GM21737 (cell line): ENCODE results near the gene MICU1.
"Not testable (repeated sequence)": the region's sequence is repeated elsewhere in the genome, so short reads cannot be mapped to it uniquely, and the experiment has no call there.

Experiments
- ATAC-seq: cut with Tn5 transposase; IDR thresholded peaks from one replicate; pipeline ENCODE4 v1.9.1; 2021; ENCODE audit warnings: mild to moderate bottlenecking, moderate library complexity; ENCODE audit not compliant: unreplicated experiment

The MICU1 gene

GRCh38 chr10:72395581-72395980, 230.3 kb downstream of the MICU1 start:
- not testable (repeated sequence) for ATAC-seq

- ATAC-seq = no peak
Observed at GRCh38 chr10:72392571-72392970, 233.3 kb downstream of the MICU1 start.

- ATAC-seq = no peak
Observed at GRCh38 chr10:72390764-72391163, 235.1 kb downstream of the MICU1 start.

- ATAC-seq = no peak
Observed at GRCh38 chr10:72389716-72390115, 236.2 kb downstream of the MICU1 start.

- no peak for ATAC-seq
Observed at GRCh38 chr10:72389014-72389413, 236.9 kb downstream of the MICU1 start.

DNA sequence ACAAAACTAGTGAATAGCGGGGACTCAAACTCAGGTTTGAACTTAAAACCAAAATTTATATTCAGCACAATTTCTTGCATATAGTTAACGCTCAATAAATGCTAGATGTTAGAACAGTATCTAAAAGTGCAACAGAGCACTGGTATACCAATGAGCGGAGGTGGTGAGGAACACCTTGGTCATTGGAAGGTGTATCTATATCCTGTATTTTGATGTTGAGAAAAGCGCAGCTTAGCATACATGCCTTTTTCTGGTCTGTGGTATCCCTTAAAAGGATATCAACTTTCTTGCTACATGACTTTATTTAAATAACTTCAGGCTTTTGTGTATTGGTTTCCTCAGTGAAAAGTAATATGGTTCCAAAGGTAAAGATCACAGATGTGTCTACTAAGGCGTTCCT, 237.8 kb downstream of the MICU1 start:
- no peak for ATAC-seq

GRCh38 chr10:72386916-72387586, 238.8 kb downstream of the MICU1 start:
- ATAC-seq = no peak

DNA sequence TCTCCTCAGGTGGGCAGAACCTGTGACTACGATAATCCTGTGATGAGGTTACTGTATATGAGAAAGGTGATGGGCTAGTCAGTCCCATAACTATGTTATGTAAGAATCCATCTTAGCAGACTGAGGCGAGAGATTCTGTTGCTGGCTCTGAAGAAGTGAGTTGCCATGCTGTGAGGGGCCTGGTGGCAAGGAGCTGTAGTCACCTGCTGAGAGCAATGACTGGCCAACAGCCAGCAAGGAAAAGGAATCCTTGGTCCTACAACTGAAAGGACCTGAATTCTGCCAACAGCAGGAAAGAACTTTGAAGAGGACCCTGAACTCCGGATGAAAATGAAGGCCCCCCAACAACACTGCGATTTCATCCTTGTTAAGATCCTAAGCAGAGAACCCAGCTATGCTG, 240.2 kb downstream of the MICU1 start:
- ATAC-seq = no peak

DNA sequence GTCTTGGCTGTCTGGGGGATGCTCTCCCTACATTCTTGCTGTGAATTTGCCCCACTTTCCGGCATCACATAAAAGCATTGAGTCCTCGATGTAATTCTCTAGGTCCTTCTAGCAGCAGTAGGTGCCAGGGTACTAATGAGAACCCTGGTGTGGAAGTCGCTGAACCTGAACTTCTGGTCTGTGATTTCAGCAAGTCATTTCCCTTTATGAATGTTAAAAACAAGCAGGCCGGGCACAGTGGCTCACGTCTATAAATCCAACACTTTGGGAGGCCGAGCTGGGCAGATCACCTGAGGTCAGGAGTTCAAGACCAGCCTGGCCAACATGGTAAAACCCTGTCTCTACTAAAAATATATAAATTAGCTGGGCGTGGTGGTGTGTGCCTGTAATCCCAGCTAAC, 240.9 kb downstream of the MICU1 start:
- not testable (repeated sequence) for ATAC-seq

- ATAC-seq = no peak
Observed at GRCh38 chr10:72379776-72380175, 246.1 kb downstream of the MICU1 start.

DNA sequence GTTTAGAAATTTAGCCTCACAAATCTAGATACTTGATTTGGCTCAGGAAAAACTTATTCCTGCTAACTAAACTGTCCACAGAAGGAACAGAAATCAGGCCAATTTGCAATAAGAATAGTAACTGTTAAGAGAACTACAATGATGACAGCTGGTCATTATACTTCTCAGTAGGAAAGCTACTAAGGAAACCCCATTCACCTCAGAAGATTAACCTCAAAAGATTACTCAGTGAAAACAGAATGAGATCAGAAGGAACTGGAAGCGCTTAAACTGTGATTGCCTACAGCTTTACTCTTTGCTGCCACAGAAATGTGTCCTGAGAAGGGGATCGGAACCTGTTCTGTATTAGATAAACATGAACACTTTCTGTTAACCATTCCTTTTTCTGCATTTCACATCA, 246.8 kb downstream of the MICU1 start:
- ATAC-seq = no peak

DNA sequence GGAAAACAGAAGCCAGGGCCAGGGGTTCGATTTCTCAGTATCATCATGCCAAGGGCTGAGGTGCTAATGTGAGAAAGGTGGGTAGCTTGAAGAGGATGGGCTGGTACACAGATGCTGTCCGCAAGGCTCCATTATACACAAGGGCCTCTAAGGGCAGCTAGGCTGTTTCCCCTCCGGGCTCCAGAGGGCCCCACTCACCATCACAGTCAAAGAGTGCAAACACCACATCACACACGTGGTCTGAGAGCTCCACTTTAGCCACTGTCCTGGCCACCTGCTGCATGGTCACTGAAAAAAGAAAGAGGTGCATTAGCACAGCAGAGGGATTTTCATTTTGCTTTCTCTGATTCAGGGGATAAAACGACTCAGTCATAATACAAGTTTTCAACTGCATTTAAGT, 250.3 kb downstream of the MICU1 start:
- no peak for ATAC-seq

GRCh38 chr10:72375173-72375572, 250.7 kb downstream of the MICU1 start:
- ATAC-seq = no peak

DNA sequence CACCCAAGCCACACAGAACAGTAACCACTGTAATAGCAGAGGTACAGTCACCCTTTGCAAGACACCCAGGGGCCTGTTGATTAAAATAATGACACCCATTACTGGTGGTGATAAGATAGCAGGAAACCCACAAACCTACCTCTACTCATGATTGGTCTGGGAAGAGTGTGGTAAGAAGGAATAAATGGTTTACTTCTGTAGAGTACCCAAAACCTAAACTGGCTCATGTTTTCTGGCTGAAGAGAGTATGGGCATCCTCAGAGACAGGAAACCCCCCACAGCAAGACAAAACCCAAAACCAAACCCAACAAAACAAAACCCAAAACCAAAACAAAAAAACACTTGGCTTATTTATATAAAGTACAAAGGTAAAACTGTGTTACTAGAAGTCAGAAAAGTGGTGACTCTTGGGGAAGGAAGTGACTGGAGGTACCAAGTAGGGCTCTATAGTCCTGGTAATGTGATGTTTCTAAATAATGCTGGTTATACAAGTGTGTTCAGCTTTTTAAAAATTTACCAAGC, 255.6 kb downstream of the MICU1 start:
- no peak for ATAC-seq

DNA sequence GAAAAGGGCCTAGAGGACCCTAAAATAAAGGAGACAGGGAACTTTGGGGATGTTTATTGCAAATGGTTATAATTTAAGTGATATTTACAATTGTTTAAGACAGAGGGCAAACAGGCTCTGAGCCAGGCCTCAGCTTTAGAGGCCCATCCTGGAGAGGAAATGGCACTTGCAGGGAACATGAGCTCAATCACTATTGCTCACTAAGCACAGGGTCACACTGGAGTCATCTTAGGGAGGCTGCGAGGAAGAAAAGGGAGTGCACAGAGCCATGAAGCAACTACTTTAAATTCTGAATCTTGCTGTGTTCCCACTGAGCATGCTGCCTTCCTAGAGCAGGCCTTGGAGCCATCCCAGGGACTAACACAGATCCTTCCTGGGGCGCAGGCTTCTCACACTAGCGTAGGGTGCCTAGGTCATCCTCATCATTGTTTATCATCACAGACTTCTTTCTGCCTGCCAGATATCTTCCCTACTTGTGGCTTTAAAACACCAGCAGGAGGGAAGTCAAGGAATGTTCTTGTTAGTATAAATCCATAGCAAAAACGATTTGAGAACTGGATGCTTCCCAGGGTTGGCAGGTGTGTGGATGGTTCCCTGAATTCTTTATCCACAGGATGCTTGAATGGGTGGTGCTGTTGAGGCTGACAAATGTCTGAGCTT, 258.4 kb downstream of the MICU1 start:
- no peak for ATAC-seq

GRCh38 chr10:72365106-72365895, 260.6 kb downstream of the MICU1 start:
- ATAC-seq = no peak

DNA sequence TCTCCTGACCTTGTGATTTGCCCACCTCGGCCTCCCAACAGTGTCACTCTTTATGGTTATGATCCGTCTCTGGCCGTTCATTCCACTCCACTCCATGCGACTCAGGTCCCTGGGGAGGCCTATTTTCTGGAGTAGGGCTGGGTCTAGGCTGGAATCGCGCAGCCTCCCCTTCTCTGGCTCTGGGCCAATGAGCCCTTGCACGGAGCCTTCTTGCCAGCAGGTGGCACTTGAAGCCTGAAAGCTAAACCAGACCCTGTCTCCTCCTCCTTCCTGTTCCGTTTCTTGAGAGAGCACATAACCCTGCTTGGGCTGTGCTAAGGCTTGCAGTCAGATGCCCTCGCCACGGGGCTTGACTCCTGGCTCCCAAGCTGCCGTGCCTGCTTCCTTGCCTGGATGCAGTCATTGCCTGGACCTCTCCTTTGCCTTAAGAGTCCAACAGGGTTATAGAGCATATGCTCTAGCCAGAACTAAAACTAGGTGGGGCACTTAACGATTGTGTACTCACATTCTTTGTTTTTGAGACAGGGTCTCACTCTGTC, 261.6 kb downstream of the MICU1 start:
- ATAC-seq = peak; percentile 78

DNA sequence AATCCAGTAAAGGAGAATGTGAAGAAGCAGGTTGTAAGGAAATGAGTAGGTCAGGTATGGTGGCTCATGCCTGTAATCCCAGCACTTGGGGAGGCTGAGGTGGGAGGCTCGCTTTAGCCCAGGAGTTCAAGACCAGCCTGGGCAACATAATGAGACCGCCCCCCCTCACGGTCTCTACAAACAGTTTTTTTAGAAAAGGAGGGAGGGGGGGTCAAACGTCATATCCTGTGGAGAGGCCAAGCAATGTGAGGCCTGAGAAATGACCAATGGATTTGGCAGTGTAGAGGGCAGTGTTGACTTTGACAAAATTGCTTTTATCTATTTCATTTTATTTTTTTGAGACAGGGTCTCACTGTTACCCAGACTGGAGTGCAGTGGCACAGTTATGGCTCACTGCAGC, 268.9 kb downstream of the MICU1 start:
- ATAC-seq = no peak

GRCh38 chr10:72356115-72356514, 269.8 kb downstream of the MICU1 start:
- no peak for ATAC-seq

DNA sequence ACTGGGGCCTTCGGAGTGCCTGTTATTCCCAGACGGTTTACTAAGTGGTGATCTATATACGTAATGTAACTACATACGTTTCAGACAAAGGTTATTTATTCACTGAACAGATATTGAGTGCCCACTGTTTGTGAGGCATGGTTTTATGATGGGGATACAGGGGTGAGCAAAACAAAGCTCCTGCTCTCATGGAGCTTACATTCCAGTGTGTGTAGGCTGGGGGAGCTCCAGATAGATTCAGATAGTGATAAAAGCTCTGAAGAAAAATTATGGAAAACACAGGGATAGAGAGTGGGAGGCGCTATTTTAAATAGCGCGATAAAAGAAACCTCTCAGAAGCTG, 270.7 kb downstream of the MICU1 start:
- ATAC-seq = no peak

DNA sequence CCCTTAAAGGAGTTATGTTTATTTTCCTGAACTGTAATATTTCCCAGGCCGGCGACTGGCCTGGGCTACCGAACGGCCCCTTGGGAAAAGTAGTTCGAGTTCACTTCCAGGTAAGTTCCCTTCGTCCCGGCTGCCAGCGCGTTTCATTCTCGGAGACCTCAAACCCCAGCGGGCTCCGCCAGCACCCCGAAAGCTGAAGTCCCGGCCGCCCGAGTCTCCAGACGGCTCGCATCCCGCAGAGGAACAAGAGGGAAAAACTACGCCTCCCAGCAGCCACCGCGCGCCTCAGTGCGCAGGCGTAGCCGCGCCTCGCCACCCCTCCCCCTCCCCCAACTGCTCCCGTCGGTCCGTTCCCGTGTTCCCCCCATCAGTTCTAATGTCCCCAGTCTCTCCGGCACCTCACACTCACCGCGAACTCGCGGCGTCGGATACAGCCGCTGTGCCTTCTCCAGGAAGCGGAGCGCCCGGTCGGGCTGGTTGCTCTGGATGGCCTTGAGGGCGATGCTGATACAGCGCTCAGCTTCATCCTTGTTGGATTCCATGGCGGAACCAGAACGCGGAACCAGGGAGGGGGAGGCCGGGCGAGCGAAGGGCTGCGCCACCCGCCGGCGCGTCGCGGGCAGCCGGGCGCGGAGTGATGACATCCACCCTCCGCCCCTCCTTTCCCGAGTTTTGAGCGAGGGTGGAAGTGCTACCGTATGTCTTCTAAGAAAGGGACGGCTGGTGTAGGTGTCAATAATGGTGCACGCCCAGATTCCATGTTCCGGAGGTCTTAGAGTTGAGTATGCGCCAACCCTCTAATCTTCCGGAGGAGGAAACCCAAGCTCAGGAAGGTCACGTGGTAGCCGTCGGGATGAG, 271.3 kb downstream of the MICU1 start, which contains the start of gene DNAJB12:
TSS of gene DNAJB12 (minus strand) at position 564 of the 858 bp plus-strand sequence. CDS start at position 542, 22 bp downstream.
- peak; percentile 67 for ATAC-seq
